KMS-11 (cell line): Measurements from ENCODE around the gene PPM1E.

Source experiments
- H2AFZ ChIP-seq: fragments of 200-600 bp; sonication (generic); 2 replicates; pipeline ENCODE4 v1.6.1; 2016; ENCODE audit warnings: antibody characterized with exemption, mixed run types, low read depth
- H3K27ac ChIP-seq: fragments of 200-600 bp; sonication (generic); 2 replicates; pipeline ENCODE4 v1.6.1; 2016; ENCODE audit warnings: mild to moderate bottlenecking, mixed run types
- H3K27me3 ChIP-seq: fragments of 200-600 bp; sonication (generic); 2 replicates; pipeline ENCODE4 v1.6.1; 2017; ENCODE audit warnings: mild to moderate bottlenecking, low read depth, mixed run types, moderate library complexity; ENCODE audit not compliant: insufficient read depth
- H3K36me3 ChIP-seq: fragments of 200-600 bp; sonication (generic); 2 replicates; pipeline ENCODE4 v1.6.1; 2017; ENCODE audit warnings: mild to moderate bottlenecking, mixed run types; ENCODE audit not compliant: insufficient read depth
- H3K4me1 ChIP-seq: fragments of 200-600 bp; sonication (generic); 2 replicates; pipeline ENCODE4 v1.6.1; 2016; ENCODE audit warnings: mild to moderate bottlenecking, low read depth, mixed run types; ENCODE audit not compliant: poor library complexity, severe bottlenecking
- H3K4me2 ChIP-seq: fragments of 200-600 bp; sonication (generic); 2 replicates; pipeline ENCODE4 v1.7.0; 2016; ENCODE audit warnings: mild to moderate bottlenecking, mixed run types
- H3K4me3 ChIP-seq: fragments of 200-600 bp; sonication (generic); IDR thresholded peaks from 2 replicates; pipeline ENCODE4 v1.6.1; 2017; ENCODE audit warnings: low read depth, low read length, mixed read lengths; ENCODE audit not compliant: insufficient read depth
- H3K79me2 ChIP-seq: fragments of 200-600 bp; sonication (generic); 2 replicates; pipeline ENCODE4 v1.6.1; 2016; ENCODE audit warnings: low read depth, mixed run types; ENCODE audit not compliant: insufficient read depth
- H3K9ac ChIP-seq: fragments of 200-600 bp; sonication (generic); 2 replicates; pipeline ENCODE4 v1.6.1; 2016; ENCODE audit warnings: mild to moderate bottlenecking, mixed run types
- H4K20me1 ChIP-seq: fragments of 200-600 bp; sonication (generic); 2 replicates; pipeline ENCODE4 v1.6.1; 2016; ENCODE audit warnings: mild to moderate bottlenecking, mixed run types; ENCODE audit not compliant: insufficient read depth
- CTCF ChIP-seq: fragments of 200-600 bp; sonication (generic); conservative IDR thresholded peaks from 2 replicates; pipeline ENCODE4 v1.6.1; 2017; ENCODE audit warnings: low read depth, mild to moderate bottlenecking, antibody characterized with exemption, low read length, moderate library complexity, mixed read lengths

The PPM1E gene

GRCh38 chr17:58806046-58806445 lies 50.4 kb downstream of the PPM1E start:
- H3K27ac ChIP-seq, result no peak overlapping the region
- no peaks in the 10 kb centered on the region for H3K36me3 ChIP-seq
- H4K20me1 ChIP-seq, result no peaks in the 10 kb centered on the region
- H3K9ac ChIP-seq, result no peak overlapping the region
- H3K79me2 ChIP-seq, result no peaks in the 10 kb centered on the region
- no peak for TF ChIP-seq CTCF
- H3K4me2 ChIP-seq, result no peak overlapping the region
- H3K27me3 ChIP-seq, result no peaks in the 10 kb centered on the region
- H3K4me3 ChIP-seq, result no peak overlapping the region
- no peak overlapping the region for H2AFZ ChIP-seq
- no peaks in the 10 kb centered on the region for H3K4me1 ChIP-seq

- H3K27ac ChIP-seq, result no peak overlapping the region
- H3K36me3 ChIP-seq, result no peaks in the 10 kb centered on the region
- H2AFZ ChIP-seq, result no peak overlapping the region
- no peak overlapping the region for H3K4me2 ChIP-seq
- no peaks in the 10 kb centered on the region for H4K20me1 ChIP-seq
- no peaks in the 10 kb centered on the region for H3K79me2 ChIP-seq
- no peaks in the 10 kb centered on the region for H3K27me3 ChIP-seq
- no peak for TF ChIP-seq CTCF
- no peak overlapping the region for H3K9ac ChIP-seq
- H3K4me3 ChIP-seq, result no peak overlapping the region
- no peaks in the 10 kb centered on the region for H3K4me1 ChIP-seq
Observed at GRCh38 chr17:58808609-58809563, 53.2 kb downstream of the PPM1E start.

GRCh38 chr17:58809564-58809936 lies 53.9 kb downstream of the PPM1E start:
- no peaks in the 10 kb centered on the region for H3K4me1 ChIP-seq
- no peak overlapping the region for H2AFZ ChIP-seq
- H3K79me2 ChIP-seq, result no peaks in the 10 kb centered on the region
- H3K36me3 ChIP-seq, result no peaks in the 10 kb centered on the region
- H3K4me2 ChIP-seq, result no peak overlapping the region
- H3K9ac ChIP-seq, result no peak overlapping the region
- H3K4me3 ChIP-seq, result no peak overlapping the region
- TF ChIP-seq CTCF, result no peak
- no peaks in the 10 kb centered on the region for H3K27me3 ChIP-seq
- no peak overlapping the region for H3K27ac ChIP-seq
- no peaks in the 10 kb centered on the region for H4K20me1 ChIP-seq

GRCh38 chr17:58811290-58811689 lies 55.6 kb downstream of the PPM1E start:
- H3K4me3 ChIP-seq, result no peak overlapping the region
- no peaks in the 10 kb centered on the region for H4K20me1 ChIP-seq
- H3K36me3 ChIP-seq, result no peaks in the 10 kb centered on the region
- TF ChIP-seq CTCF, result no peak
- H3K27ac ChIP-seq, result no peak overlapping the region
- H3K4me1 ChIP-seq, result no peaks in the 10 kb centered on the region
- no peak overlapping the region for H3K4me2 ChIP-seq
- H3K27me3 ChIP-seq, result no peaks in the 10 kb centered on the region
- no peaks in the 10 kb centered on the region for H3K79me2 ChIP-seq
- H3K9ac ChIP-seq, result no peak overlapping the region
- no peak overlapping the region for H2AFZ ChIP-seq
